K562 (cell line): ENCODE data around the gene ZP1. TPM values are rescaled to one million over a fixed set of nuclear protein-coding genes. Genes with fewer than 3 reads are reported as not detected.

Experiments used
- ETV6 ChIP-seq, 3 experiments: fragments of 150-350 bp in 1 of 3; sonication (generic) in 1 of 3; formaldehyde crosslinking in 1 of 3; IDR thresholded peaks; 2 replicates each; pipeline versions ENCODE4 v1.6.1 to v1.8.0; 2014 to 2022; ENCODE audit warnings: borderline replicate concordance in 2 of 3, low read depth in 2 of 3, antibody characterized with exemption in 1 of 3, low read length in 1 of 3, mild to moderate bottlenecking in 1 of 3, missing genetic modification reagents in 1 of 3
- FOSL1 ChIP-seq: fragments of 200-800 bp; sonication (Bioruptor generic); conservative IDR thresholded peaks from 2 replicates; pipeline ENCODE4 v1.6.1; 2016; ENCODE audit warnings: missing genetic modification characterization, missing compliant biosample characterization
- GATAD2A ChIP-seq: fragments of 450-650 bp; IDR thresholded peaks from 2 replicates; pipeline ENCODE4 v1.6.1; 2017
- HLTF ChIP-seq: fragments of 450-650 bp; IDR thresholded peaks from 2 replicates; pipeline ENCODE4 v1.6.1; 2016
- HSF4 ChIP-seq: fragments of 250-450 bp; sonication (Bioruptor Pico); IDR thresholded peaks from 2 replicates; pipeline ENCODE4 v2.1.2; 2022; ENCODE audit warnings: mild to moderate bottlenecking, moderate library complexity, borderline replicate concordance
- MIER1 ChIP-seq: fragments of 450-650 bp; IDR thresholded peaks from 2 replicates; pipeline ENCODE4 v1.6.1; 2016; ENCODE audit warnings: antibody characterized with exemption, mild to moderate bottlenecking, low read depth
- NR1H2 ChIP-seq: sonication (generic); formaldehyde crosslinking; IDR thresholded peaks from 2 replicates; pipeline ENCODE4 v1.4.0; 2020; ENCODE audit warnings: mild to moderate bottlenecking, missing genetic modification reagents
- POLR3G ChIP-seq: IDR thresholded peaks from 2 replicates; pipeline ENCODE4 v1.6.1; 2011; ENCODE audit not compliant: insufficient read length, insufficient replicate concordance; ENCODE audit errors: extremely low read depth
- RFX7 ChIP-seq: fragments of 250-450 bp; sonication (Bioruptor Pico); IDR thresholded peaks from 2 replicates; pipeline ENCODE4 v1.5.1; 2021; ENCODE audit warnings: mild to moderate bottlenecking
- SAFB2 ChIP-seq: fragments of 200-400 bp; formaldehyde crosslinking; IDR thresholded peaks from 2 replicates; pipeline ENCODE4 v1.6.1; 2018; ENCODE audit warnings: borderline replicate concordance, low read length, low read depth, moderate library complexity; ENCODE audit not compliant: severe bottlenecking
- ZKSCAN1 ChIP-seq: fragments of 150-350 bp; IDR thresholded peaks from 2 replicates; pipeline ENCODE4 v1.6.1; 2016; ENCODE audit warnings: low read depth, low read length
- ZNF24 ChIP-seq: fragments of 450-650 bp; IDR thresholded peaks from 2 replicates; pipeline ENCODE4 v1.6.1; 2016
- ZNF384 ChIP-seq: IDR thresholded peaks from 2 replicates; pipeline ENCODE4 v1.6.1; 2012; ENCODE audit warnings: low read depth, low read length, improper control_type of control experiment
- ZNF77 ChIP-seq: fragments of 250-450 bp; sonication (Bioruptor Pico); IDR thresholded peaks from 2 replicates; pipeline ENCODE4 v1.5.0; 2020
- polyA plus RNA-seq, 8 experiments: library from polyadenylated mRNA; depleted of rRNA in 4 of 8; stranded (reverse) in 5 of 8; unstranded in 3 of 8; fragments of >200 nt; fragmentation: Nextera tagmentation in 2 of 8; fragmentation: Illumina TruSeq in 1 of 8; extraction: Ambion mirVana in 2 of 8; extraction: Trizol in 1 of 8; gene quantifications; 2 replicates each; pipeline versions ENCODE4 v1.2.1 to v1.2.3, GENCODE V29; 2011 to 2014; ENCODE audit warnings: inconsistent platforms in 1 of 8, missing spikeins in 1 of 8
- total RNA-seq, 7 experiments: library from RNA; depleted of rRNA in 6 of 7; stranded (reverse); fragments of >200 nt in 6 of 7; fragmentation: Illumina TruSeq in 2 of 7; extraction: Trizol in 2 of 7; gene quantifications; 2 replicates each; pipeline versions ENCODE4 v1.2.1 to v1.2.3, GENCODE V29; 2011 to 2021; ENCODE audit warnings: low replicate concordance in 1 of 7
- TF ChIP-seq, protein P1 (sequence below): fragments of 250-450 bp; sonication (Bioruptor Pico); IDR thresholded peaks from 2 replicates; pipeline ENCODE4 v1.5.0; 2021; ENCODE audit warnings: mild to moderate bottlenecking, borderline replicate concordance
- TF ChIP-seq, protein P2 (sequence below), 3 experiments: fragments of 200-800 bp in 1 of 3; fragments of 250-450 bp in 1 of 3; fragments of 450-650 bp in 1 of 3; sonication (Bioruptor Pico) in 1 of 3; sonication (Bioruptor generic) in 1 of 3; formaldehyde crosslinking in 1 of 3; IDR thresholded peaks; 2 replicates each; pipeline versions ENCODE4 v1.6.1 to v1.8.0; 2016 to 2022; ENCODE audit warnings: mild to moderate bottlenecking in 2 of 3, missing genetic modification characterization in 2 of 3, missing compliant biosample characterization in 1 of 3, moderate library complexity in 1 of 3
- TF ChIP-seq, protein P3 (sequence below): sonication (generic); formaldehyde crosslinking; IDR thresholded peaks from 2 replicates; pipeline ENCODE4 v1.8.1; 2023; ENCODE audit warnings: mild to moderate bottlenecking, missing genetic modification reagents
- TF ChIP-seq, protein P4 (sequence below): fragments of 150-350 bp; conservative IDR thresholded peaks from 2 replicates; pipeline ENCODE4 v1.6.1; 2014; ENCODE audit warnings: low read length

ZP1 gene
- total and polyA plus RNA-seq, 9 of the 15 experiments (the other 6 are each of a cell fraction or from before 2014, with no cell fraction given): 0.11 to 0.15 TPM; not detected in 7

DNA sequence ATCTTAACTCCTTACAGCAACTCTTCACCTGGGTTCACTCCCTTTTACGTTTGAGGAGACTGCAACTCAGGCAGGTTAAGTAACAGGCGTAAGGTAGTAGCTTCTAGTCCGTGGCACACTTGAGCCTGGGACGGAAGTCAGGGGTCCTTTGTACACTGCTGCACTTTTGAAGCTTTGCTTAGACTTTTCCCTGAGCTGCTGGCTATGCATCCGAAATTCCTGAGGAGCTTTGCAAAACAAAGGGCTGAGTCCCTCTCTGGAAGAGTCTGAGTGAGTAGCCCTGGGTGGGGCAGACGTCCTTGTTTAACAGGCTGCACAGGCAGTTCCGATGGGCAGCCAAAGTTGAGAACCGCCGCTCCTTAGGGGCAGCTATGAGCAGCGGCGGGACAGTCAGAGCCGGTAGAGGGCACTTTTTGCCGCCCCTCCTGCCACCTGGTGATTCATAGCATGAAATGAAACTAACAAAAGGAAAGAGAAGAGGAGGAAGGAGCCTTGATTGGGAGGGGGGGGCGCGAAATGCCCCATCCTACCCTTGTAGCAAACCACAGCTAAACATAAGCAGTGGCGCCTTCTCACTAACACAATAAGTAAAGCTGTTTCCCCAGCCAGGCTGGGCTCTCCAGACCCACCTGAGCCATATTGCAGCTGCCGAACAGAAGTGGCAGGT lies 48.0 kb downstream of the ZP1 start (continued):
- TF ChIP-seq, protein P1, sequence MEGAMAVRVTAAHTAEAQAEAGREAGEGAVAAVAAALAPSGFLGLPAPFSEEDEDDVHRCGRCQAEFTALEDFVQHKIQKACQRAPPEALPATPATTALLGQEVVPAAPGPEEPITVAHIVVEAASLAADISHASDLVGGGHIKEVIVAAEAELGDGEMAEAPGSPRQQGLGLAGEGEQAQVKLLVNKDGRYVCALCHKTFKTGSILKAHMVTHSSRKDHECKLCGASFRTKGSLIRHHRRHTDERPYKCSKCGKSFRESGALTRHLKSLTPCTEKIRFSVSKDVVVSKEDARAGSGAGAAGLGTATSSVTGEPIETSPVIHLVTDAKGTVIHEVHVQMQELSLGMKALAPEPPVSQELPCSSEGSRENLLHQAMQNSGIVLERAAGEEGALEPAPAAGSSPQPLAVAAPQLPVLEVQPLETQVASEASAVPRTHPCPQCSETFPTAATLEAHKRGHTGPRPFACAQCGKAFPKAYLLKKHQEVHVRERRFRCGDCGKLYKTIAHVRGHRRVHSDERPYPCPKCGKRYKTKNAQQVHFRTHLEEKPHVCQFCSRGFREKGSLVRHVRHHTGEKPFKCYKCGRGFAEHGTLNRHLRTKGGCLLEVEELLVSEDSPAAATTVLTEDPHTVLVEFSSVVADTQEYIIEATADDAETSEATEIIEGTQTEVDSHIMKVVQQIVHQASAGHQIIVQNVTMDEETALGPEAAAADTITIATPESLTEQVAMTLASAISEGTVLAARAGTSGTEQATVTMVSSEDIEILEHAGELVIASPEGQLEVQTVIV: no peak
- TF ChIP-seq, protein P2, sequence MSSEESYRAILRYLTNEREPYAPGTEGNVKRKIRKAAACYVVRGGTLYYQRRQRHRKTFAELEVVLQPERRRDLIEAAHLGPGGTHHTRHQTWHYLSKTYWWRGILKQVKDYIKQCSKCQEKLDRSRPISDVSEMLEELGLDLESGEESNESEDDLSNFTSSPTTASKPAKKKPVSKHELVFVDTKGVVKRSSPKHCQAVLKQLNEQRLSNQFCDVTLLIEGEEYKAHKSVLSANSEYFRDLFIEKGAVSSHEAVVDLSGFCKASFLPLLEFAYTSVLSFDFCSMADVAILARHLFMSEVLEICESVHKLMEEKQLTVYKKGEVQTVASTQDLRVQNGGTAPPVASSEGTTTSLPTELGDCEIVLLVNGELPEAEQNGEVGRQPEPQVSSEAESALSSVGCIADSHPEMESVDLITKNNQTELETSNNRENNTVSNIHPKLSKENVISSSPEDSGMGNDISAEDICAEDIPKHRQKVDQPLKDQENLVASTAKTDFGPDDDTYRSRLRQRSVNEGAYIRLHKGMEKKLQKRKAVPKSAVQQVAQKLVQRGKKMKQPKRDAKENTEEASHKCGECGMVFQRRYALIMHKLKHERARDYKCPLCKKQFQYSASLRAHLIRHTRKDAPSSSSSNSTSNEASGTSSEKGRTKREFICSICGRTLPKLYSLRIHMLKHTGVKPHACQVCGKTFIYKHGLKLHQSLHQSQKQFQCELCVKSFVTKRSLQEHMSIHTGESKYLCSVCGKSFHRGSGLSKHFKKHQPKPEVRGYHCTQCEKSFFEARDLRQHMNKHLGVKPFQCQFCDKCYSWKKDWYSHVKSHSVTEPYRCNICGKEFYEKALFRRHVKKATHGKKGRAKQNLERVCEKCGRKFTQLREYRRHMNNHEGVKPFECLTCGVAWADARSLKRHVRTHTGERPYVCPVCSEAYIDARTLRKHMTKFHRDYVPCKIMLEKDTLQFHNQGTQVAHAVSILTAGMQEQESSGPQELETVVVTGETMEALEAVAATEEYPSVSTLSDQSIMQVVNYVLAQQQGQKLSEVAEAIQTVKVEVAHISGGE (CRISPR knock-in tag; IDR thresholded peaks at IDR 0.05): no peak
- no peak for TF ChIP-seq ZNF77 (CRISPR knock-in tag)
- peak; percentile 57; the same call in 1 of the 2 replicates for TF ChIP-seq FOSL1 (tag)
- TF ChIP-seq HSF4 (CRISPR knock-in tag): no peak
- no peak for TF ChIP-seq NR1H2 (CRISPR knock-in tag)
- TF ChIP-seq ETV6 (IDR thresholded peaks at IDR 0.05; ENCODE audit: borderline replicate concordance in 1 of 2, low read depth in 2 of 2, low read length in 1 of 2): no peak
- no peak for TF ChIP-seq ETV6 (CRISPR knock-in tag; IDR thresholded peaks at IDR 0.05; ENCODE audit: borderline replicate concordance)
- TF ChIP-seq MIER1: no peak
- no peak for TF ChIP-seq RFX7
- TF ChIP-seq POLR3G: no peak
- TF ChIP-seq, protein P3, sequence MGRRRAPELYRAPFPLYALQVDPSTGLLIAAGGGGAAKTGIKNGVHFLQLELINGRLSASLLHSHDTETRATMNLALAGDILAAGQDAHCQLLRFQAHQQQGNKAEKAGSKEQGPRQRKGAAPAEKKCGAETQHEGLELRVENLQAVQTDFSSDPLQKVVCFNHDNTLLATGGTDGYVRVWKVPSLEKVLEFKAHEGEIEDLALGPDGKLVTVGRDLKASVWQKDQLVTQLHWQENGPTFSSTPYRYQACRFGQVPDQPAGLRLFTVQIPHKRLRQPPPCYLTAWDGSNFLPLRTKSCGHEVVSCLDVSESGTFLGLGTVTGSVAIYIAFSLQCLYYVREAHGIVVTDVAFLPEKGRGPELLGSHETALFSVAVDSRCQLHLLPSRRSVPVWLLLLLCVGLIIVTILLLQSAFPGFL (CRISPR knock-in tag): no peak
- TF ChIP-seq, protein P4, sequence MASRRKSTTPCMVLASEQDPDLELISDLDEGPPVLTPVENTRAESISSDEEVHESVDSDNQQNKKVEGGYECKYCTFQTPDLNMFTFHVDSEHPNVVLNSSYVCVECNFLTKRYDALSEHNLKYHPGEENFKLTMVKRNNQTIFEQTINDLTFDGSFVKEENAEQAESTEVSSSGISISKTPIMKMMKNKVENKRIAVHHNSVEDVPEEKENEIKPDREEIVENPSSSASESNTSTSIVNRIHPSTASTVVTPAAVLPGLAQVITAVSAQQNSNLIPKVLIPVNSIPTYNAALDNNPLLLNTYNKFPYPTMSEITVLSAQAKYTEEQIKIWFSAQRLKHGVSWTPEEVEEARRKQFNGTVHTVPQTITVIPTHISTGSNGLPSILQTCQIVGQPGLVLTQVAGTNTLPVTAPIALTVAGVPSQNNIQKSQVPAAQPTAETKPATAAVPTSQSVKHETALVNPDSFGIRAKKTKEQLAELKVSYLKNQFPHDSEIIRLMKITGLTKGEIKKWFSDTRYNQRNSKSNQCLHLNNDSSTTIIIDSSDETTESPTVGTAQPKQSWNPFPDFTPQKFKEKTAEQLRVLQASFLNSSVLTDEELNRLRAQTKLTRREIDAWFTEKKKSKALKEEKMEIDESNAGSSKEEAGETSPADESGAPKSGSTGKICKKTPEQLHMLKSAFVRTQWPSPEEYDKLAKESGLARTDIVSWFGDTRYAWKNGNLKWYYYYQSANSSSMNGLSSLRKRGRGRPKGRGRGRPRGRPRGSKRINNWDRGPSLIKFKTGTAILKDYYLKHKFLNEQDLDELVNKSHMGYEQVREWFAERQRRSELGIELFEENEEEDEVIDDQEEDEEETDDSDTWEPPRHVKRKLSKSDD: no peak
- TF ChIP-seq ZKSCAN1: no peak
- no peak for TF ChIP-seq GATAD2A
- TF ChIP-seq SAFB2: no peak
- no peak for TF ChIP-seq HLTF
- TF ChIP-seq ZNF24: no peak
- TF ChIP-seq ZNF384: no peak
